ENCODE measurements around the gene PSME2. TPM values are rescaled to one million over a fixed set of nuclear protein-coding genes. Genes with fewer than 3 reads are reported as not detected.

Gene PSME2
- polyA plus RNA-seq, 1 donor = 243 TPM

- Histone ChIP-seq H3K4me3 (ENCODE audit: low read length) (no peak overlapping the region), H3K9me3 (ENCODE audit: control insufficient read depth, low read depth, low read length) (no peaks in the 10 kb centered on the region), H3K27ac (ENCODE audit: low read length) (no peak overlapping the region), H3K36me3 (ENCODE audit: control insufficient read depth, insufficient read depth, low read length) (peaks cover 67% of the 10 kb centered on the region), H3K27me3 (ENCODE audit: control insufficient read depth, insufficient read depth, low read length) (no peaks in the 10 kb centered on the region), H3K4me1 (ENCODE audit: control insufficient read depth, insufficient read depth, low read length) (peaks cover 16% of the 10 kb centered on the region)
- no peak for DNase-seq
- 29% methylated on average over 1 of the region's 4 CpGs for WGBS (ENCODE audit: insufficient coverage, low lambda C conversion rate)
Measured at GRCh38 chr14:24100197-24100981, 46.0 kb downstream of the PSME2 start.

- peaks cover 16% of the 10 kb centered on the region for H3K4me1 ChIP-seq (ENCODE audit: control insufficient read depth, insufficient read depth, low read length)
- no peak for DNase-seq
- WGBS (ENCODE audit: insufficient coverage, low lambda C conversion rate) = no CpG with 5 or more reads among the region's 17 CpGs
- H3K36me3 ChIP-seq (ENCODE audit: control insufficient read depth, insufficient read depth, low read length) = peaks cover 64% of the 10 kb centered on the region
- H3K27ac ChIP-seq (ENCODE audit: low read length) = no peak overlapping the region
- no peak overlapping the region for H3K4me3 ChIP-seq (ENCODE audit: low read length)
- no peaks in the 10 kb centered on the region for H3K27me3 ChIP-seq (ENCODE audit: control insufficient read depth, insufficient read depth, low read length)
- no peaks in the 10 kb centered on the region for H3K9me3 ChIP-seq (ENCODE audit: control insufficient read depth, low read depth, low read length)
Measured at GRCh38 chr14:24098927-24099813, 47.2 kb downstream of the PSME2 start.

DNA sequence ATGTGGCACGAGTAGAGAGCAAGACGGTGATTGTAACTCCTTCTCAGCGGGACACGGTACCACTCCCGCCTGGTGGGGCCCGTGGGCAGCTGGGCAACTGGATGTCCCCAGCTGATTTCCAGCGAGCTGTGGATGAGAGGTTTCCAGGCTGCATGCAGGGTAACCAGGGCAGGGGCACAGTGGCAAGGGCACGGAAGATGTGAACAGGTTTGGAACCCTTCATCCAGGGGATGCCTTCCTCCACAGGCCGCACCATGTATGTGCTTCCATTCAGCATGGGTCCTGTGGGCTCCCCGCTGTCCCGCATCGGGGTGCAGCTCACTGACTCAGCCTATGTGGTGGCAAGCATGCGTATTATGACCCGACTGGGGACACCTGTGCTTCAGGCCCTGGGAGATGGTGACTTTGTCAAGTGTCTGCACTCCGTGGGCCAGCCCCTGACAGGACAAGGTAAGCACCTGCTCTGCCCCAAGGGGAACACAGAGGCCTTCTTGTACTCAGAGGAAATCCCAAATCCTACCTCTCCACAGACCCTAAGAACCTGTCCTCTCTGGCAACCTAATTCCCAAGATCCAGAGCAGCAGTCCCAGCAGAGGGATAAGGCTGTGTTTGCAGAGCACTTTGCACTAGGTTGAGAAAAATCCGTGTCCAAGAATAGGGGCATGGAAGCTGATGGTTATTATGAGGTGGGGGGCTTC is 48.0 kb downstream of the PSME2 start:
- Histone ChIP-seq H3K27me3 (ENCODE audit: control insufficient read depth, insufficient read depth, low read length) (no peaks in the 10 kb centered on the region), H3K36me3 (ENCODE audit: control insufficient read depth, insufficient read depth, low read length) (peaks cover 56% of the 10 kb centered on the region), H3K9me3 (ENCODE audit: control insufficient read depth, low read depth, low read length) (no peaks in the 10 kb centered on the region), H3K4me3 (ENCODE audit: low read length) (no peak overlapping the region), H3K4me1 (ENCODE audit: control insufficient read depth, insufficient read depth, low read length) (peaks cover 20% of the 10 kb centered on the region), H3K27ac (ENCODE audit: low read length) (no peak overlapping the region)
- WGBS (ENCODE audit: insufficient coverage, low lambda C conversion rate) = no CpG with 5 or more reads among the region's 16 CpGs
- DNase-seq = no peak

DNA sequence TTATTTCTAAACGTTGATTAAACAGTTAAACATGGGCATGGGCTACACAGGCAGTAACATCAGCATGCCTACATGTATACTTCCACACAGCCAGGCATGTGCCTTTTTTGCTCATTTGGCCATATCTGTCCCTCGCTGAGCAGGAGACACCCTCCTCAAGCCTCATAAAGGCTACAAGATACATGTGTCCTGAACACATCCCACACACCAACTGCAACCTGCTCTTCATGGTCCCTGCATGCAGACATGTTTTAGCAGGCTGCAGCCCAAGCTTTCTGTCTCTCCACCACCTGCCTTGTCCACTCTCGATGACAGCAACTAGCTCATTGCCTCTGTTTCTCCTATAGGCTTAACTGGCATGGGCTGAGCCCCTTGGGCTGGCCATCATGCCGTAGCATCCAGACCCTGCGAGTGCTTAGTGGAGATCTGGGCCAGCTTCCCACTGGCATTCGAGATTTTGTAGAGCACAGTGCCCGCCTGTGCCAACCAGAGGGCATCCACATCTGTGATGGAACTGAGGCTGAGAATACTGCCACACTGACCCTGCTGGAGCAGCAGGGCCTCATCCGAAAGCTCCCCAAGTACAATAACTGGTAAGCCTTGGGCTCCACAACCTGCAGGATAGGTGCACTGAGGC is 49.7 kb downstream of the PSME2 start:
- DNase-seq = no peak
- Histone ChIP-seq H3K27ac (ENCODE audit: low read length) (peak overlapping the region; percentile 96), H3K4me1 (ENCODE audit: control insufficient read depth, insufficient read depth, low read length) (peaks cover 38% of the 10 kb centered on the region), H3K27me3 (ENCODE audit: control insufficient read depth, insufficient read depth, low read length) (no peaks in the 10 kb centered on the region), H3K36me3 (ENCODE audit: control insufficient read depth, insufficient read depth, low read length) (peaks cover 45% of the 10 kb centered on the region), H3K4me3 (ENCODE audit: low read length) (no peak overlapping the region), H3K9me3 (ENCODE audit: control insufficient read depth, low read depth, low read length) (no peaks in the 10 kb centered on the region)
- WGBS (ENCODE audit: insufficient coverage, low lambda C conversion rate) = no CpG with 5 or more reads among the region's 8 CpGs

- Histone ChIP-seq H3K27ac (ENCODE audit: low read length) (peak overlapping the region; percentile 96), H3K4me3 (ENCODE audit: low read length) (peak overlapping the region; percentile 81), H3K36me3 (ENCODE audit: control insufficient read depth, insufficient read depth, low read length) (peaks cover 35% of the 10 kb centered on the region), H3K27me3 (ENCODE audit: control insufficient read depth, insufficient read depth, low read length) (no peaks in the 10 kb centered on the region), H3K9me3 (ENCODE audit: control insufficient read depth, low read depth, low read length) (no peaks in the 10 kb centered on the region), H3K4me1 (ENCODE audit: control insufficient read depth, insufficient read depth, low read length) (peaks cover 47% of the 10 kb centered on the region)
- peak; percentile 95 to 96 for DNase-seq
- no CpG with 5 or more reads among the region's 12 CpGs for WGBS (ENCODE audit: insufficient coverage, low lambda C conversion rate)
Measured at GRCh38 chr14:24095271-24096068, 50.9 kb downstream of the PSME2 start.

DNA sequence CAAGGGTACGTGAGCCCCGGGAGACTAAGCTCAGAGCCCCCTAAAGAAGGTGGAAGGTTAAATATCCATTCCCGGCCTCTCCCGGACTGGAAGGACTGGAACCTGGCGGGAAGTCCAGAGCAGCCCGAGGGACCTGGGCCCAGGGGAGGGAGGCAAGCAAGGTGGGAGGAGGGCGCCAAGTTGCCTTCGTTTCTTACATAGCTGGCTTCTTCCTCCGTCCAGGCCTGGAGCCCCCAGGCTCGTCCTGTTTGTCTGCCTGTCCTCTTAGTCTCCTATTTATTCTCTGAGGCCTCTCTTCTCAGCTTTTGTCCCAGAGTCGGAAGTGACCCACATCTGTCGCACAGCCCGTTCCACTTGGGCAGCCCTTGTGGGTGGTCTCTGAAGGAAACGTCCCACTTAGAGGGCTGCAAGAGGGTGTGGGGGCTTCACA is 51.6 kb downstream of the PSME2 start:
- Histone ChIP-seq H3K4me1 (ENCODE audit: control insufficient read depth, insufficient read depth, low read length) (peaks cover 47% of the 10 kb centered on the region), H3K27ac (ENCODE audit: low read length) (peak overlapping the region; percentile 96), H3K4me3 (ENCODE audit: low read length) (peak overlapping the region; percentile 81), H3K27me3 (ENCODE audit: control insufficient read depth, insufficient read depth, low read length) (no peaks in the 10 kb centered on the region), H3K9me3 (ENCODE audit: control insufficient read depth, low read depth, low read length) (no peaks in the 10 kb centered on the region), H3K36me3 (ENCODE audit: control insufficient read depth, insufficient read depth, low read length) (peaks cover 28% of the 10 kb centered on the region)
- WGBS (ENCODE audit: insufficient coverage, low lambda C conversion rate) = no CpG with 5 or more reads among the region's 14 CpGs
- no peak for DNase-seq

DNA sequence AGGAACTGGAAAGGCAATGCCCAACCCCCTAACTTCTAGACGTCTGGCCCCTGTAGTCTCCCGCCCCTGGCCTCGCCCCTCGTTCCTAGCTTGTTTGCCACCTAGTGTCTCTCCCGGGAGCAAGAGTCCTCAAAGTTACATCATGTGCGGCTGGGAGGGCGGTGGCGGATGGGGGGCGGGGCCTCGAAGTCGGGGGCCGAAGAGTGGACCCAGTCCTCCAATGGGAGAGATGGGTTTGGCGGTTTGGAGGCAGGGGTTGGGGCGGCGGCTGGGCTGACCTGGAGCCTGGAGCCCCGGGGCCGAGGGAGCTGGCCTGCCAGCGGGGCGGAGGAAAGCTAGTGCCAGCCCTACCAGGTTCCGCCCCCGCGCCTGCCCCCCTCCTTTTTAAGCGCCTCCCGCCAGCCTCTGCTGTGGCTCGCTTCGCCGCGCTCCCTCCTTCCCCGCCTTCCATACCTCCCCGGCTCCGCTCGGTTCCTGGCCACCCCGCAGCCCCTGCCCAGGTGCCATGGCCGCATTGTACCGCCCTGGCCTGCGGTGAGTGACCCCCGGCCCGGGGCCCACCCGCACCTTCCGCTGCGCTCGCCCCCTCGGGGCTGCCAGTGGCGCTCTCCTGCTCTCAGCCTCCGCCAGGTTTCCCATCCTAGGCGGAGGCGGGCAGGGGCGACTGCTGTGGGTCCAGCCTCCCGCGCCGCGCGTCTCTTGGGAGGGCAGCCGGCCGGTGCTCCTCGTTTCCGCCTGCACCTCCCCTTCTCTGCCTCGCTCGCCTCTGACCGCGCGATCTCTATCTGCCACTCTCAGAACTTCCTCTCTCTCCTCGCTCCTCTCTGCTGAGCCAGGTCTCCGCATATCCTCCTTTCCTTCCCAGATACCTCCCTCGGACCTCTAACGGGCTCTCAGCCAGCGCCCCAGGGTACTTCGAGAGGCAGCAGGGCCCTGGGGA is 52.2 kb downstream of the PSME2 start, which contains the start of gene PCK2:
PCK2 (plus strand) TSS at position 411 of the 940 bp plus-strand sequence; CDS start at position 506, 95 bp downstream.
- Histone ChIP-seq H3K9me3 (ENCODE audit: control insufficient read depth, low read depth, low read length) (no peaks in the 10 kb centered on the region), H3K27ac (ENCODE audit: low read length) (peak within 1 kb of the TSS; percentile 96), H3K4me3 (ENCODE audit: low read length) (peak within 1 kb of the TSS; percentile 81), H3K4me1 (ENCODE audit: control insufficient read depth, insufficient read depth, low read length) (peaks cover 47% of the 10 kb centered on the region), H3K36me3 (ENCODE audit: control insufficient read depth, insufficient read depth, low read length) (peaks cover 22% of the 10 kb centered on the region), H3K27me3 (ENCODE audit: control insufficient read depth, insufficient read depth, low read length) (no peaks in the 10 kb centered on the region)
- DNase-seq = peak; percentile 97 to 99
- WGBS (ENCODE audit: insufficient coverage, low lambda C conversion rate) = no CpG with 5 or more reads among the region's 68 CpGs

Data from large intestine (tissue), 3 donors.